ENCODE results near the gene LRRC52.

The LRRC52 gene

GRCh38 chr1:165543532-165544438 lies at the start of gene LRRC52:
Gene LRRC52, plus strand, starts transcription at chr1:165544000. Its CDS starts 297 bp downstream, at chr1:165544297.
- no peak for DNase-seq

- no peak for DNase-seq
These were observed 48.6 kb upstream of the LRRC52 start for GRCh38 chr1:165494949-165495857.

- no peak for DNase-seq
These were observed 48.0 kb upstream of the LRRC52 start for GRCh38 chr1:165495858-165496205.

GRCh38 chr1:165496501-165496900 lies 47.3 kb upstream of the LRRC52 start:
- DNase-seq = no peak

GRCh38 chr1:165497069-165498013 lies 46.5 kb upstream of the LRRC52 start:
- no peak for DNase-seq

GRCh38 chr1:165501330-165501969 lies 42.4 kb upstream of the LRRC52 start:
- DNase-seq = no peak

- DNase-seq = no peak
These were observed 41.8 kb upstream of the LRRC52 start for GRCh38 chr1:165501970-165502348.

- DNase-seq = no peak
These were observed 36.2 kb upstream of the LRRC52 start for GRCh38 chr1:165507570-165507969.

GRCh38 chr1:165508291-165508690 lies 35.5 kb upstream of the LRRC52 start:
- DNase-seq = no peak

GRCh38 chr1:165512816-165513215 lies 31.0 kb upstream of the LRRC52 start:
- DNase-seq = no peak

GRCh38 chr1:165516469-165516868 lies 27.3 kb upstream of the LRRC52 start:
- no peak for DNase-seq

- no peak for DNase-seq
These were observed 23.2 kb upstream of the LRRC52 start for GRCh38 chr1:165520646-165521045.

- DNase-seq = no peak
These were observed 19.0 kb upstream of the LRRC52 start for GRCh38 chr1:165524639-165525285.

- no peak for DNase-seq
These were observed 18.1 kb upstream of the LRRC52 start for GRCh38 chr1:165525708-165526107.

- no peak for DNase-seq
These were observed 16.4 kb upstream of the LRRC52 start for GRCh38 chr1:165527251-165528007.

- DNase-seq = no peak
These were observed 12.8 kb upstream of the LRRC52 start for GRCh38 chr1:165531021-165531420.

GRCh38 chr1:165532053-165532452 lies 11.7 kb upstream of the LRRC52 start:
- no peak for DNase-seq

GRCh38 chr1:165533254-165533653 lies 10.5 kb upstream of the LRRC52 start:
- no peak for DNase-seq

GRCh38 chr1:165536016-165536415 lies 7.8 kb upstream of the LRRC52 start:
- no peak for DNase-seq

GRCh38 chr1:165537356-165538109 lies 6.3 kb upstream of the LRRC52 start:
- DNase-seq = peak in 1 of 2 donors; percentile 2
